Measurements from ENCODE around the gene TRIM15. TPM values are rescaled to one million over a fixed set of nuclear protein-coding genes. Genes with fewer than 3 reads are reported as not detected.

The TRIM15 gene
- total RNA-seq, 1 experiment from 2014 or later: 0.35 TPM

DNA sequence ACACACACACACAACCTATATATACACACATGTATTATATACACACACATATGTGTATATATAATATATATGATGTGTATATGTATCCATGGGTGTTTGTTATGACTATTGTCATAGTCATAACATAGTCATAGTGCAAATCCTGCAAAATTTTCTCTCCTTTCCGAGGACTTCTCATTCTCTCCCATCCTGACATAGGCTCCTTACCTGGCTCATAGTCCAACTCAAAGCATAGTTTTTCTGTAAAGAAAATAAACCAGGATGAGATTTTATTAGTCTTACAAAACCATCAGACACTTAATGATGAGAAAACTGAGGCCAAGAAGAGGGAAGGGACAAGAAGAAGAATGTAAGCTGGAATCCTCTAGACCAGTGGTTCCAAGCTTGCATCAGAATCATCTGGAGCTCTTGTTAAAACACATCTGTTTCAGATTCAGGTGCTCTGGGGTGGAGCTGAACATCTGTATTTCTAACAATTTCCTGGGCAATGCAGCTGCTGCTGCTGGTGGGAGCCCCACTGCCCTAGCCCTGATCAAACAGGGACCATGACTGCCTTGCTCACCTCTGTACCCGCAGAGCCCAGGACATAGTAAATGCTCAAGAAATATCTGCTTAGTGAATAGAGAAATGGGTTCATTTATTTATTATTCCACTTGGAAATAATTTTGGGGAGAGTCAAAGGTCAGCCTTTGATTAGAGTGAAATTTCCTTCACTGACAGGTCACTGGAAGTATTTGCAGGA, 7.7 kb upstream of the TRIM15 start (continued):
- TF ChIP-seq, protein P1, sequence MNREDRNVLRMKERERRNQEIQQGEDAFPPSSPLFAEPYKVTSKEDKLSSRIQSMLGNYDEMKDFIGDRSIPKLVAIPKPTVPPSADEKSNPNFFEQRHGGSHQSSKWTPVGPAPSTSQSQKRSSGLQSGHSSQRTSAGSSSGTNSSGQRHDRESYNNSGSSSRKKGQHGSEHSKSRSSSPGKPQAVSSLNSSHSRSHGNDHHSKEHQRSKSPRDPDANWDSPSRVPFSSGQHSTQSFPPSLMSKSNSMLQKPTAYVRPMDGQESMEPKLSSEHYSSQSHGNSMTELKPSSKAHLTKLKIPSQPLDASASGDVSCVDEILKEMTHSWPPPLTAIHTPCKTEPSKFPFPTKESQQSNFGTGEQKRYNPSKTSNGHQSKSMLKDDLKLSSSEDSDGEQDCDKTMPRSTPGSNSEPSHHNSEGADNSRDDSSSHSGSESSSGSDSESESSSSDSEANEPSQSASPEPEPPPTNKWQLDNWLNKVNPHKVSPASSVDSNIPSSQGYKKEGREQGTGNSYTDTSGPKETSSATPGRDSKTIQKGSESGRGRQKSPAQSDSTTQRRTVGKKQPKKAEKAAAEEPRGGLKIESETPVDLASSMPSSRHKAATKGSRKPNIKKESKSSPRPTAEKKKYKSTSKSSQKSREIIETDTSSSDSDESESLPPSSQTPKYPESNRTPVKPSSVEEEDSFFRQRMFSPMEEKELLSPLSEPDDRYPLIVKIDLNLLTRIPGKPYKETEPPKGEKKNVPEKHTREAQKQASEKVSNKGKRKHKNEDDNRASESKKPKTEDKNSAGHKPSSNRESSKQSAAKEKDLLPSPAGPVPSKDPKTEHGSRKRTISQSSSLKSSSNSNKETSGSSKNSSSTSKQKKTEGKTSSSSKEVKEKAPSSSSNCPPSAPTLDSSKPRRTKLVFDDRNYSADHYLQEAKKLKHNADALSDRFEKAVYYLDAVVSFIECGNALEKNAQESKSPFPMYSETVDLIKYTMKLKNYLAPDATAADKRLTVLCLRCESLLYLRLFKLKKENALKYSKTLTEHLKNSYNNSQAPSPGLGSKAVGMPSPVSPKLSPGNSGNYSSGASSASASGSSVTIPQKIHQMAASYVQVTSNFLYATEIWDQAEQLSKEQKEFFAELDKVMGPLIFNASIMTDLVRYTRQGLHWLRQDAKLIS (CRISPR knock-in tag; IDR thresholded peaks at IDR 0.05; ENCODE audit: borderline replicate concordance): no peak
- TF ChIP-seq, protein P2, sequence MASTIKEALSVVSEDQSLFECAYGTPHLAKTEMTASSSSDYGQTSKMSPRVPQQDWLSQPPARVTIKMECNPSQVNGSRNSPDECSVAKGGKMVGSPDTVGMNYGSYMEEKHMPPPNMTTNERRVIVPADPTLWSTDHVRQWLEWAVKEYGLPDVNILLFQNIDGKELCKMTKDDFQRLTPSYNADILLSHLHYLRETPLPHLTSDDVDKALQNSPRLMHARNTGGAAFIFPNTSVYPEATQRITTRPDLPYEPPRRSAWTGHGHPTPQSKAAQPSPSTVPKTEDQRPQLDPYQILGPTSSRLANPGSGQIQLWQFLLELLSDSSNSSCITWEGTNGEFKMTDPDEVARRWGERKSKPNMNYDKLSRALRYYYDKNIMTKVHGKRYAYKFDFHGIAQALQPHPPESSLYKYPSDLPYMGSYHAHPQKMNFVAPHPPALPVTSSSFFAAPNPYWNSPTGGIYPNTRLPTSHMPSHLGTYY (CRISPR knock-in tag; IDR thresholded peaks at IDR 0.05): no peak
- TF ChIP-seq ZNF416 (CRISPR knock-in tag; IDR thresholded peaks at IDR 0.05) (no peak), NFATC4 (CRISPR knock-in tag; IDR thresholded peaks at IDR 0.05) (no peak), SP1 (CRISPR knock-in tag; conservative IDR thresholded peaks at IDR 0.05) (no peak), ZNF396 (CRISPR knock-in tag; IDR thresholded peaks at IDR 0.05; ENCODE audit: borderline replicate concordance) (no peak), MYBL2 (CRISPR knock-in tag; IDR thresholded peaks at IDR 0.05) (no peak), GRHL2 (CRISPR knock-in tag; IDR thresholded peaks at IDR 0.05; ENCODE audit: insufficient replicate concordance, severe bottlenecking) (no peak), CREM (CRISPR knock-in tag; IDR thresholded peaks at IDR 0.05) (no peak), JUN (CRISPR knock-in tag; IDR thresholded peaks at IDR 0.05) (no peak)
- TF ChIP-seq, protein P3, sequence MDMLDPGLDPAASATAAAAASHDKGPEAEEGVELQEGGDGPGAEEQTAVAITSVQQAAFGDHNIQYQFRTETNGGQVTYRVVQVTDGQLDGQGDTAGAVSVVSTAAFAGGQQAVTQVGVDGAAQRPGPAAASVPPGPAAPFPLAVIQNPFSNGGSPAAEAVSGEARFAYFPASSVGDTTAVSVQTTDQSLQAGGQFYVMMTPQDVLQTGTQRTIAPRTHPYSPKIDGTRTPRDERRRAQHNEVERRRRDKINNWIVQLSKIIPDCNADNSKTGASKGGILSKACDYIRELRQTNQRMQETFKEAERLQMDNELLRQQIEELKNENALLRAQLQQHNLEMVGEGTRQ (CRISPR knock-in tag; IDR thresholded peaks at IDR 0.05): no peak
- TF ChIP-seq, protein P4, sequence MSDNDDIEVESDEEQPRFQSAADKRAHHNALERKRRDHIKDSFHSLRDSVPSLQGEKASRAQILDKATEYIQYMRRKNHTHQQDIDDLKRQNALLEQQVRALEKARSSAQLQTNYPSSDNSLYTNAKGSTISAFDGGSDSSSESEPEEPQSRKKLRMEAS (CRISPR knock-in tag; IDR thresholded peaks at IDR 0.05): no peak

DNA sequence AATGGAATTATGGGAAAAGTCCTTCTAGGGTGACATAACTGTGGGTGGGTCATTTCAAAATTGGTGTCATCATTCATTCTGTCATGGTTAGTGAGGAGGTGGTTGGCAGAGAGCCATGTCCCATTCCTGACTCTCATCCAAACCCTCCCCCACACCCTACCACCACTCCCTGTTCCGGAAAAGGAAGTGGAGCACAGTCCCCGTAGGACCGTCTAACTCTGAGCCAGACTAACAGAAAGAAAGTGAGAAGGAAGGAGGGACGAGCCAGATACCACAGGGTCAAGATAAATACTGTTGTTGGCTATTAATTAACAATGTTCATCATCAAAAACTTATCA, 7.1 kb upstream of the TRIM15 start:
- ATAC-seq (no peak), DNase-seq (ENCODE audit: low spot score) (no peak)
- Mint-ChIP-seq H3K36me3 (no peaks in the 10 kb centered on the region), H3K27me3 (ENCODE audit: low read depth) (peaks cover 37% of the 10 kb centered on the region), H3K9me3 (no peaks in the 10 kb centered on the region), H3K4me3 (no peak overlapping the region), H3K27ac (no peak overlapping the region), H3K4me1 (no peaks in the 10 kb centered on the region)
- ChIA-PET CTCF (no interaction called here), POLR2A (no interaction called here)
- TF ChIP-seq GABPB1 (CRISPR knock-in tag; IDR thresholded peaks at IDR 0.05) (0 out of 2 replicates have a peak, but pooled peaks have one; percentile 34), ATF1 (CRISPR knock-in tag; IDR thresholded peaks at IDR 0.05) (no peak)

DNA sequence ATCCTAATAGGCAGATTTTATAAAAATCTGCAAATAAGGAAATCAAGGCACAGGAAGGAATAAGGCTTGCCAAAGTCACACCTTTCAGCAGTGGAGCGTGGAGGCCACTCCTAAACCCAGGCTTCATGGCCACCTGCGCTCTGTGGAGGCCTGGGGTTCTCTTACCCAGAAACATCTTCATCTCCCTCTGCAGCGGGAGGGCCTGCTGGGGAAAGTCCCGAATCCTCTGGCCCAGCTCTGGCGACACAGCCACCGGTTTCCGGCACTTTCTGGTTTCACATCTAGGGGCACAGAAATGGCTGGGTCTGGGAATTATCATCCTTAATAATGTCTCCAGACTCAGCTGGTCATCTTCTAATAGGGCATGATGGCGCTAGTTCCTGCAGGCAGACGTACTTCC, 6.6 kb upstream of the TRIM15 start:
- Mint-ChIP-seq H3K9me3 (no peaks in the 10 kb centered on the region), H3K27me3 (ENCODE audit: low read depth) (peaks cover 35% of the 10 kb centered on the region), H3K4me1 (no peaks in the 10 kb centered on the region), H3K4me3 (no peak overlapping the region), H3K27ac (no peak overlapping the region), H3K36me3 (no peaks in the 10 kb centered on the region)
- POLR2A ChIA-PET: no interaction called here
- ATAC-seq (no peak), DNase-seq (ENCODE audit: low spot score) (no peak)
- CTCF ChIA-PET: no interaction called here
- TF ChIP-seq NFYB (CRISPR knock-in tag; conservative IDR thresholded peaks at IDR 0.05; ENCODE audit: low read depth): no peak
- no peak for TF ChIP-seq TCF7 (CRISPR knock-in tag; IDR thresholded peaks at IDR 0.05; ENCODE audit: low read depth)
- no peak for TF ChIP-seq MYBL2 (CRISPR knock-in tag; IDR thresholded peaks at IDR 0.05)
- no peak for TF ChIP-seq NFATC4 (CRISPR knock-in tag; IDR thresholded peaks at IDR 0.05)
- no peak for TF ChIP-seq OVOL2 (CRISPR knock-in tag; IDR thresholded peaks at IDR 0.05; ENCODE audit: borderline replicate concordance)
- TF ChIP-seq NFE2L1 (CRISPR knock-in tag; IDR thresholded peaks at IDR 0.05): no peak
- TF ChIP-seq, protein P5, sequence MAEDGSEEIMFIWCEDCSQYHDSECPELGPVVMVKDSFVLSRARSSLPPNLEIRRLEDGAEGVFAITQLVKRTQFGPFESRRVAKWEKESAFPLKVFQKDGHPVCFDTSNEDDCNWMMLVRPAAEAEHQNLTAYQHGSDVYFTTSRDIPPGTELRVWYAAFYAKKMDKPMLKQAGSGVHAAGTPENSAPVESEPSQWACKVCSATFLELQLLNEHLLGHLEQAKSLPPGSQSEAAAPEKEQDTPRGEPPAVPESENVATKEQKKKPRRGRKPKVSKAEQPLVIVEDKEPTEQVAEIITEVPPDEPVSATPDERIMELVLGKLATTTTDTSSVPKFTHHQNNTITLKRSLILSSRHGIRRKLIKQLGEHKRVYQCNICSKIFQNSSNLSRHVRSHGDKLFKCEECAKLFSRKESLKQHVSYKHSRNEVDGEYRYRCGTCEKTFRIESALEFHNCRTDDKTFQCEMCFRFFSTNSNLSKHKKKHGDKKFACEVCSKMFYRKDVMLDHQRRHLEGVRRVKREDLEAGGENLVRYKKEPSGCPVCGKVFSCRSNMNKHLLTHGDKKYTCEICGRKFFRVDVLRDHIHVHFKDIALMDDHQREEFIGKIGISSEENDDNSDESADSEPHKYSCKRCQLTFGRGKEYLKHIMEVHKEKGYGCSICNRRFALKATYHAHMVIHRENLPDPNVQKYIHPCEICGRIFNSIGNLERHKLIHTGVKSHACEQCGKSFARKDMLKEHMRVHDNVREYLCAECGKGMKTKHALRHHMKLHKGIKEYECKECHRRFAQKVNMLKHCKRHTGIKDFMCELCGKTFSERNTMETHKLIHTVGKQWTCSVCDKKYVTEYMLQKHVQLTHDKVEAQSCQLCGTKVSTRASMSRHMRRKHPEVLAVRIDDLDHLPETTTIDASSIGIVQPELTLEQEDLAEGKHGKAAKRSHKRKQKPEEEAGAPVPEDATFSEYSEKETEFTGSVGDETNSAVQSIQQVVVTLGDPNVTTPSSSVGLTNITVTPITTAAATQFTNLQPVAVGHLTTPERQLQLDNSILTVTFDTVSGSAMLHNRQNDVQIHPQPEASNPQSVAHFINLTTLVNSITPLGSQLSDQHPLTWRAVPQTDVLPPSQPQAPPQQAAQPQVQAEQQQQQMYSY (CRISPR knock-in tag; IDR thresholded peaks at IDR 0.05): no peak
- TF ChIP-seq NR3C1 (CRISPR knock-in tag; conservative IDR thresholded peaks at IDR 0.05; ENCODE audit: low read depth): no peak
- no peak for TF ChIP-seq NR2C2 (CRISPR knock-in tag; IDR thresholded peaks at IDR 0.05)
- TF ChIP-seq ZNF263 (CRISPR knock-in tag; IDR thresholded peaks at IDR 0.05; ENCODE audit: low read depth): no peak
- TF ChIP-seq, protein P2 (CRISPR knock-in tag; IDR thresholded peaks at IDR 0.05): no peak
